ENCODE results near the gene IQCE. TPM values are rescaled to one million over a fixed set of nuclear protein-coding genes. Genes with fewer than 3 reads are reported as not detected.

Gene IQCE
- total RNA-seq, 2 donors from 2014 or later: 6.6 to 9.1 TPM

- Histone ChIP-seq H3K4me1 (peaks cover 0 to 3% of the 10 kb centered on the region in 2 donors), H3K9me3 (no peaks in the 10 kb centered on the region), H3K27ac (no peak overlapping the region), H3K36me3 (peaks cover 22% of the 10 kb centered on the region), H3K4me3 (no peak overlapping the region), H3K27me3 (no peaks in the 10 kb centered on the region)
- TF ChIP-seq CTCF (IDR thresholded peaks at IDR 0.05): no peak
- DNase-seq (ENCODE audit: low spot score): no peak
Measured at GRCh38 chr7:2649991-2650390, 91.2 kb downstream of the IQCE start.

- Histone ChIP-seq H3K27me3 (no peaks in the 10 kb centered on the region), H3K36me3 (peaks cover 22% of the 10 kb centered on the region), H3K4me3 (no peak overlapping the region), H3K27ac (no peak overlapping the region), H3K9me3 (no peaks in the 10 kb centered on the region), H3K4me1 (no peaks in the 10 kb centered on the region)
- DNase-seq (ENCODE audit: low spot score): no peak
- TF ChIP-seq CTCF (IDR thresholded peaks at IDR 0.05): no peak
Measured at GRCh38 chr7:2650451-2650850, 91.7 kb downstream of the IQCE start.

- Histone ChIP-seq H3K36me3 (peaks cover 25% of the 10 kb centered on the region), H3K4me1 (no peaks in the 10 kb centered on the region), H3K4me3 (no peak overlapping the region), H3K9me3 (no peaks in the 10 kb centered on the region), H3K27ac (no peak overlapping the region), H3K27me3 (no peaks in the 10 kb centered on the region)
- TF ChIP-seq CTCF (IDR thresholded peaks at IDR 0.05): no peak
- DNase-seq (ENCODE audit: low spot score): no peak
Measured at GRCh38 chr7:2651336-2651735, 92.6 kb downstream of the IQCE start.

- Histone ChIP-seq H3K27ac (no peak overlapping the region), H3K4me1 (no peaks in the 10 kb centered on the region), H3K4me3 (no peak overlapping the region), H3K9me3 (no peaks in the 10 kb centered on the region), H3K27me3 (no peaks in the 10 kb centered on the region), H3K36me3 (peaks cover 29% of the 10 kb centered on the region)
- no peak for DNase-seq (ENCODE audit: low spot score)
- no peak for TF ChIP-seq CTCF (IDR thresholded peaks at IDR 0.05)
Measured at GRCh38 chr7:2651847-2652735, 93.3 kb downstream of the IQCE start.

GRCh38 chr7:2652736-2653060 lies 93.9 kb downstream of the IQCE start:
- no peaks in the 10 kb centered on the region for H3K27me3 ChIP-seq
- DNase-seq (ENCODE audit: low spot score): no peak
- no peak overlapping the region for H3K4me3 ChIP-seq
- no peak for TF ChIP-seq CTCF (IDR thresholded peaks at IDR 0.05)
- peaks cover 23% of the 10 kb centered on the region for H3K36me3 ChIP-seq
- H3K9me3 ChIP-seq: no peaks in the 10 kb centered on the region
- no peak overlapping the region for H3K27ac ChIP-seq
- H3K4me1 ChIP-seq: no peaks in the 10 kb centered on the region

- Histone ChIP-seq H3K4me3 (no peak overlapping the region), H3K27me3 (no peaks in the 10 kb centered on the region), H3K36me3 (peaks cover 13% of the 10 kb centered on the region), H3K4me1 (no peaks in the 10 kb centered on the region), H3K27ac (no peak overlapping the region), H3K9me3 (no peaks in the 10 kb centered on the region)
- TF ChIP-seq CTCF (IDR thresholded peaks at IDR 0.05): no peak
- DNase-seq (ENCODE audit: low spot score): no peak
Measured at GRCh38 chr7:2654059-2654458, 95.3 kb downstream of the IQCE start.

Data from right atrium auricular region (tissue), 2 donors.